Measurements from ENCODE around the gene SPATS2. TPM values are rescaled to one million over a fixed set of nuclear protein-coding genes. Genes with fewer than 3 reads are reported as not detected.

Gene SPATS2
- total RNA-seq, 4 donors from 2014 or later, result 14.0 to 26.5 (median 19.6) TPM

DNA sequence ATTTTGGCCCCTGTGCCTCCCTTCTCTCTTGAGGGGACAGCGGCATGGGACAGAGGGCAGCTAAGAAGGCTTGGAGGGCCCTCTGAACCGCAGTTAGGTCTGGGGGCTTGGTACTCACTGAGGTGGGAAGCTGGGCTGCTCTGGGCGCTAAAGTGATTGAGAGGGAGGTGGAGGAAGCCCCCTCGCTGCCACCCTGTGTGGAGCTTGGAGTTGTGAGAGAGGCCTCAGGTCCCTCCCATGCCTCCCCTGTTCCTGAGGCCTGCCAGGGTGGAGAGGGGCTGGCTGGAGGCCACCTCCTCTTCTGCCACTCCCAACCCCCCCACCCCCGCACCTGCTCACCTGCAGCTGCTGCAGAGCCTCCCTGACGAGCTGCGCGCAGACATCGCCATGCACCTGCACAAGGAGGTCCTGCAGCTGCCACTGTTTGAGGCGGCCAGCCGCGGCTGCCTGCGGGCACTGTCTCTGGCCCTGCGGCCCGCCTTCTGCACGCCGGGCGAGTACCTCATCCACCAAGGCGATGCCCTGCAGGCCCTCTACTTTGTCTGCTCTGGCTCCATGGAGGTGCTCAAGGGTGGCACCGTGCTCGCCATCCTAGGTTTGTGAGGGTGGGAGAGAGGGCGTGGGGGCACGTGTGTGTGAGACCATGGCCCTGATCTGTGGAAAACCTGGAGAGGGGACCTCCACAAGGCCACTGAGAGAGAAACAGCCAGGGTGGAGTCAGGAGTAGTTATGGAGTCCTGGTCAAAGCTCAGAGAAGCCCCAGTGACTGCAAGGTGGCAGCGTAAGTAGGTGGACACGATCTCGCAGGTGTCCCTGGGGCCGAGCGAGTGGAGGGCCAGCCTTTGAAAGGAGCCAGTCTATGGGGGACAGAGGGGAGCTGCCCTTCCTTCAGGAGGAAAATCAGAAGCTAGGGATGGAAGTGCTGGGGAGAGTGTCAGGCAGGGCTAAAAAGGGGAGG is 182.8 kb downstream of the SPATS2 start:
- H3K4me3 ChIP-seq (ENCODE audit: low read depth, poor library complexity, severe bottlenecking), result no peak overlapping the region
- WGBS, 2 donors, result 78 to 82% methylated on average over 19 to 26 of the region's 28 CpGs
- intact Hi-C loops (cut with DNase I; ENCODE audit: low total_unique reads), result no loop called here
- no peak for DNase-seq (ENCODE audit: low spot score in 2 of 2)
- no peak for TF ChIP-seq POLR2A (IDR thresholded peaks at IDR 0.05)
- TF ChIP-seq, protein P1, sequence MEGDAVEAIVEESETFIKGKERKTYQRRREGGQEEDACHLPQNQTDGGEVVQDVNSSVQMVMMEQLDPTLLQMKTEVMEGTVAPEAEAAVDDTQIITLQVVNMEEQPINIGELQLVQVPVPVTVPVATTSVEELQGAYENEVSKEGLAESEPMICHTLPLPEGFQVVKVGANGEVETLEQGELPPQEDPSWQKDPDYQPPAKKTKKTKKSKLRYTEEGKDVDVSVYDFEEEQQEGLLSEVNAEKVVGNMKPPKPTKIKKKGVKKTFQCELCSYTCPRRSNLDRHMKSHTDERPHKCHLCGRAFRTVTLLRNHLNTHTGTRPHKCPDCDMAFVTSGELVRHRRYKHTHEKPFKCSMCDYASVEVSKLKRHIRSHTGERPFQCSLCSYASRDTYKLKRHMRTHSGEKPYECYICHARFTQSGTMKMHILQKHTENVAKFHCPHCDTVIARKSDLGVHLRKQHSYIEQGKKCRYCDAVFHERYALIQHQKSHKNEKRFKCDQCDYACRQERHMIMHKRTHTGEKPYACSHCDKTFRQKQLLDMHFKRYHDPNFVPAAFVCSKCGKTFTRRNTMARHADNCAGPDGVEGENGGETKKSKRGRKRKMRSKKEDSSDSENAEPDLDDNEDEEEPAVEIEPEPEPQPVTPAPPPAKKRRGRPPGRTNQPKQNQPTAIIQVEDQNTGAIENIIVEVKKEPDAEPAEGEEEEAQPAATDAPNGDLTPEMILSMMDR (IDR thresholded peaks at IDR 0.05), result no peak

DNA sequence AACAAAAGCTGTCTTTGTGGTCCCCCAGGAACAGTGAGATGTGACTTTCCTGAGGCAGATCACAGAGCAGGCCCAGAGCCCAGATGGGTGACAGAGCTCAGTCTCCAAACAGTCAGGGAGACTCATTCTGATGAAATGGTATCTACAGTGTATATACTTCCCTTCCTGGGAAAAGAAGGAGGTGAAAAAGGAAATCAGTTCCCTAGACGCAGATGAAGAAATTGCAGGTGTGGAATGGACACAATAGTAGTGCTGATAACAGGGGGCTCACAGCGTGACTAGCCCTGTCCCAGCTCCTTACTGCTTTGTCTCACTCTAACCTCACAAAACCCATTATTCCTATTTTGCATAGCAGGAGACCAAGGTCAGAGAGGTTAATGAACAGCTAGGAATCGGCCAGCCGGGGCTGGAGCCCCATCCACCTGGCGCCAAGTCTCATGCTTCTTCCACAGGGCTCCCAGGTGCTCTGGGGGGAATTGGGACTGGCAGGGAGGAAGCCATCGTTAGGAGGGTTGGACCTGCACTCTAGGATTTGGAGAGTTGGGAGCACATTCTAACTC is 183.5 kb downstream of the SPATS2 start:
- intact Hi-C loops (cut with DNase I; ENCODE audit: low total_unique reads), result no loop called here
- 88 to 90% methylated on average over 6 of the region's 6 CpGs for WGBS, 2 donors

DNA sequence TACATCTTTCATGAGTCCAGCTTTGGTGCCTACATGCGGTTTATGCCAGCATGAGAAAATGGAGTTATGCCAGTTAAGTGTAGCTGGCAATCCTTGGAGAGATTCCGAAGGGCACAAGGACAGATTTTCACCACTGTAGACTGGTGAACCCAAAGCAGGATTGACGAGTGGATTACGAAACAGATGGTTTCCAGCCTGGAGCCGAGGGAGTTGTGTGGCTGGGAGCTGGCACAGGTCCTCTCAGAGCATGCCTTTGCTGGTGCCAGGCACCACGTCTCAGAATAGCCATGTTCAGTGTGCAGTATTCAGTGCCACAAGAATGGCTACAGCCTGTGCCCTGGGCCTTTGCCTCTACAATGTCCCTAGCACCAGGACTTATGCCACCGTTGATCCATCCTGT is 184.8 kb downstream of the SPATS2 start:
- WGBS, 2 donors, result 36 to 44% methylated on average over 7 of the region's 7 CpGs
- intact Hi-C loops (cut with DNase I; ENCODE audit: low total_unique reads), result no loop called here
- no peak overlapping the region for H3K4me3 ChIP-seq (ENCODE audit: low read depth, poor library complexity, severe bottlenecking)
- DNase-seq (ENCODE audit: low spot score in 2 of 2), result peak; percentile 44 to 86
- TF ChIP-seq POLR2A (IDR thresholded peaks at IDR 0.05), result no peak
- TF ChIP-seq, protein P1 (IDR thresholded peaks at IDR 0.05), result no peak

More for the DNA sequence above, 183.5 kb downstream of the SPATS2 start:
- no peak overlapping the region for H3K4me3 ChIP-seq (ENCODE audit: low read depth, poor library complexity, severe bottlenecking)
- TF ChIP-seq POLR2A (IDR thresholded peaks at IDR 0.05), result no peak
- TF ChIP-seq, protein P1 (IDR thresholded peaks at IDR 0.05), result no peak
- DNase-seq (ENCODE audit: low spot score in 2 of 2), result no peak

DNA sequence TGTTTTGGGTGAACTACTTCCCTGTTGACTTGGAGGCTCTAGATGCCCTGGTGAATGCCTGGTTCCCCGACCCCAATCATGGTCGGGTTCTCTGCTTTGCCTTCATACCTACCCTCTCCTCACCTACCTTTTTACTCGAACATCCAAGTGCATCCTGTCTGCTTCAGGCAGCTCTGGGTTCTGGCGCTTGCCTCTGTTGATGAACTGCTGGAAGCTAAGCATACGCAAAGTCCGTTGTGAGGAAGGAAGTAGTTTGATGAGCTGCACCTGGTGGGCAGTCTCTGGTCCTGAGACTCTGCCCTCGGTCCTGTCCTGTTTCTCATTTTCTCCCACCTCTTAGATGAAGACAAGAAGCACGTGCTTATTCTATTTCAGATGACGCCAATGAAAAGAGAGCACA is 185.2 kb downstream of the SPATS2 start:
- TF ChIP-seq, protein P1 (IDR thresholded peaks at IDR 0.05), result no peak
- no peak for TF ChIP-seq POLR2A (IDR thresholded peaks at IDR 0.05)
- WGBS, 2 donors, result 52 to 54% methylated on average over 9 of the region's 9 CpGs

DNA sequence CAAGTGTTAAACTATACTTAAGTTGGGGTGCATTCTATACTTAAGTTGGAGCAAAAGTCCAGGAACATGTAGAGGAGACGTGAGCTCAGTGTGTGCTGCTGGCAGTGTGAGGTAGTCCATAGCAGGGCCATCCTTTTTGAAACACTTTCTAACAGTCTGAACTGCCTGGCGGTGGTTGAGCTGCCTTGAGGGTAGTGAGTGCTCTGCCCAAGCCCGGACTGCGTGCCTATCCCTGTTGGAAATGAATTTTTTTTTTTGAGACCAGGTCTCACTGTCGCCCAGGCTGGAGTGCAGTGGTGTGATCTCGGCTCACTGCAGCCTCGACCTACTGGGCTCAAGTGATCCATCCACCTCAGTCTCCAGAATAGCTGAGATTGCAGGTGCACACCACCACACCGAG is 185.6 kb downstream of the SPATS2 start:
- intact Hi-C loops (cut with DNase I; ENCODE audit: low total_unique reads), result no loop called here
- H3K4me3 ChIP-seq (ENCODE audit: low read depth, poor library complexity, severe bottlenecking), result no peak overlapping the region
- WGBS, 2 donors, result 45 to 48% methylated on average over 6 to 8 of the region's 8 CpGs
- peak in 1 of 2 donors; percentile 78 for DNase-seq (ENCODE audit: low spot score in 2 of 2)
- TF ChIP-seq POLR2A (IDR thresholded peaks at IDR 0.05), result no peak
- TF ChIP-seq, protein P1 (IDR thresholded peaks at IDR 0.05), result no peak

More for the DNA sequence above, 185.2 kb downstream of the SPATS2 start:
- no peak overlapping the region for H3K4me3 ChIP-seq (ENCODE audit: low read depth, poor library complexity, severe bottlenecking)
- no peak for DNase-seq (ENCODE audit: low spot score in 2 of 2)
- intact Hi-C loops (cut with DNase I; ENCODE audit: low total_unique reads), result no loop called here

Measured in lower leg skin (tissue), 4 donors.